Measurements from ENCODE around the gene CAMK4.

- TF ChIP-seq, protein P1, sequence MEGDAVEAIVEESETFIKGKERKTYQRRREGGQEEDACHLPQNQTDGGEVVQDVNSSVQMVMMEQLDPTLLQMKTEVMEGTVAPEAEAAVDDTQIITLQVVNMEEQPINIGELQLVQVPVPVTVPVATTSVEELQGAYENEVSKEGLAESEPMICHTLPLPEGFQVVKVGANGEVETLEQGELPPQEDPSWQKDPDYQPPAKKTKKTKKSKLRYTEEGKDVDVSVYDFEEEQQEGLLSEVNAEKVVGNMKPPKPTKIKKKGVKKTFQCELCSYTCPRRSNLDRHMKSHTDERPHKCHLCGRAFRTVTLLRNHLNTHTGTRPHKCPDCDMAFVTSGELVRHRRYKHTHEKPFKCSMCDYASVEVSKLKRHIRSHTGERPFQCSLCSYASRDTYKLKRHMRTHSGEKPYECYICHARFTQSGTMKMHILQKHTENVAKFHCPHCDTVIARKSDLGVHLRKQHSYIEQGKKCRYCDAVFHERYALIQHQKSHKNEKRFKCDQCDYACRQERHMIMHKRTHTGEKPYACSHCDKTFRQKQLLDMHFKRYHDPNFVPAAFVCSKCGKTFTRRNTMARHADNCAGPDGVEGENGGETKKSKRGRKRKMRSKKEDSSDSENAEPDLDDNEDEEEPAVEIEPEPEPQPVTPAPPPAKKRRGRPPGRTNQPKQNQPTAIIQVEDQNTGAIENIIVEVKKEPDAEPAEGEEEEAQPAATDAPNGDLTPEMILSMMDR (IDR thresholded peaks at IDR 0.05) = no peak
- TF ChIP-seq EZH2 (IDR thresholded peaks at IDR 0.05) (no peak), EZH2phosphoT487 (IDR thresholded peaks at IDR 0.05) (no peak)
Measured at GRCh38 chr5:111259636-111260035, 35.5 kb downstream of the CAMK4 start.
